ENCODE results near the gene JOSD2.
A peak's percentile ranks its signal among the peaks of the same experiment; 100 is the strongest.
"Not testable (repeated sequence)": the region's sequence is repeated elsewhere in the genome, so short reads cannot be mapped to it uniquely, and the experiment has no call there.

The JOSD2 gene

DNA sequence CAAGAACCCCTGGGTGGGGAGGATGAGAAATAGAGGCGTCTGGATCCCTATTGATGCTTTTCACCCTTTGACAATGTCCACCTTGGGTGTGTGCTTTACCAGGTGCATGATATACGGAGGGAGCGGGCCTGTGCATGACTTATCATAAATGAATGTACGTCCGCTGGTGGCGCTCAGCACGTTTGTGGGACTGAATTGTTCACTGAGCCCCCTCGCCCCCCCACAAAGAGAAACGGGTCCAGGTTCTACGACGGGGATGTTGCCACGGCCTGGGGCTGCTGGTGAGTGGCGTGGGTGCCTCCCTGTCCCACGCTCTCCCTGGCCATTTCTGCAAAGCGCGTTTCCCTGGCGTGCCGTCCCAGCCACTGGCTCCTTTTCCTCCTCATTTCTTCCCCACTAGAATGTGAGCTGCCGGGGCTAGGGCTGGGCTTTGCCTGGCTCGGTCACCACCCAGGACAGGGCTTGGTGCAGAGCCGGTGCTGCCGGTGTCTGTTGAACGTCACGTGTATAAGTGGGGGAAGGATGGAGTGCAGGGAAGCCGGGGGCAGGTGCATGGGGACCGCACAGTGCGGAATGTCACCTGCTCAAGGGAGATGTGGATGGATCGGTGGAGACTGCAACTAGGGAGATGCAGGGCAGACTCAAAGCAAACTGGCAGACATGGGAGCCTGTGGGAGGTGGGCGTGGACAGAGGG lies 35.7 kb upstream of the JOSD2 start:
- DNase-seq = no peak

DNA sequence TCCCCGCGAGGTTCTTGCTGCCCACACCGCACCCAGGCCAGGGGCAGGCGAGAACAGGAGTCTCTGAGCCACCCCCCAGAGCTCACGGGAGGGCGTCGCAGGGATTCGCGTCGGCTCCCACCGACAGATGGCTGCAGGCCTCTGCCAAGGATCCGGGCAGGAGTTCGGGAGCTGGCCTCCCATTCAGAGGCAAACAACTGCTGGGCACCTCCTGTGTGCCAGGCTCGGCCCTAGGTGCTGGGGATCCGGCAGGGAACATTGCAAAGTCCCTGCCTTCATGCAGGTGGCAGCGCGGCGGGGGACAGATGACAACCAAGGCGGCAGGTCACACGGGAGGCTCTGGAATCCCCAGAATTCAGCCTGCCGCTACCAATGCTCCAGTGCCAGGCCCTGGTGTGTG lies 32.0 kb upstream of the JOSD2 start:
- DNase-seq = no peak

DNA sequence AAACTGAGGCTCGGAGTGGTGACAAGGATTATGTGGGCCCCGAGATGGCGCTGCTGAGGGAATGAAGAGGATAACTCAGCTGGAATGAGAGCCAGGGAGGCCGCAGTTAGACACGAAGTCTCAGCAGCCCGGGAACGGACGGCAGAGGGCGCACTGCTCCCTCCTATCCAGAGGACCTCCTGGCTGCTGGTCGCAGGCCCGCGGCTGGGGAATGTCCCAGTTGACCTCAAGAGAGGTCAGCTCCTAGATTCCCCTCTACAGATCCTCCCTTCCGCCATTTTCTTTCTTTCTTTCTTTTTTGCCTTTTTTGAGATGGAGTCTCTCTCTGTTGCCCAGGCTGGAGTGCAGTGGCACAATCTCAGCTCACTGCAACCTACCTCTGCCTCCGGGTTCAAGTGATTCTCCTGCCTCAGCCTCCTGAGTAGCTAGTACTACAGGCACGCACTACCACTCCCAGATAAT lies 26.8 kb upstream of the JOSD2 start:
- peak; percentile 82 for DNase-seq

DNA sequence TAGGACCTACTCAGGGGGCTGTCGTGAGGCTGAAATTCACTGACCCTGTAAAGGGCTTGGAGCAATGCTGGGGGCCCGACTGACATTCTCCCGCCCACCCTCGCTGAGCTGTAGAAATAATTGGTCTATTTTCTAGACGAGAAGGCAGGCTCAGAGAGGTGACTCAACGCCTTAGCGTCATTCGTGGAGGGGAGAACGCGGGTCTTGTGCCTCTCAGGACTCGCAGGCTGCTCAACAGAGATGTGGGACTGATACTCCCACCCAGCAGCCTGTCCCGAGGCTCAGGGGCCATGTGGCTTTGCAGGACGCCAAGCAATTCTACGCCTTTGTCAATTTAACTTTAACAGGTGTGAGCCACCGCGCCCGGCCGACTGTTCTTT lies 26.3 kb upstream of the JOSD2 start:
- no peak for DNase-seq

DNA sequence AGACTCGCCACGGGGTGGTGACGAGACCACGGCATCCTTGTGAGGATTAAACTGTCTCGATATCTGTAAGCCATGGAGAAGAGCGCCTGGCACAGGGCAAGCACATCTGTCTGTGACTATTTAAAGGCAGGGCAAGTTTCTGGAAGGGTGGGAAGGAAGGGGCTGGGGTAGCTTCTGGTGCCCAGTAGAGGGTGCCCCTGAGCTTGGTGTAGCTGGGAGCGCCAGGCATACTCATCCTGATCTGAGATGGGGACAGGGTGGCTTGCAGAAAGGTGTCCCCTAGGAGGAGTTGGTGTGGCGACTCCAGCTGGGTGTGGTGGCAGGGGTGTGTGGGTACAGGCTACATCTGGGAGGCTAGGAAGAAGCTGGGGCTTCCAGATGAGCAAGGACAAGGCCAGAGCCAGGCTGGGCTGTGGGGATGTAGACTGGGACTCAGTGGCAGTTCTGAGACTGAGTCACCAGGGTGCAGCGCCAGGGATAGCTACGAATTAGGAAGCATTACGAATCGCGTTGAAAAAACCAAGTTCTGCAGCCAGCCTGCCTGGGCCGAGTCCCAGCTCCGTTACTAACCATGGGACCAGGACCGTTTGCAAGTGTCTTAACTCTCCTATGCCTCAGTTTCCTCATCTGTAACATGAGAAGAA lies 25.8 kb upstream of the JOSD2 start:
- no peak for DNase-seq

DNA sequence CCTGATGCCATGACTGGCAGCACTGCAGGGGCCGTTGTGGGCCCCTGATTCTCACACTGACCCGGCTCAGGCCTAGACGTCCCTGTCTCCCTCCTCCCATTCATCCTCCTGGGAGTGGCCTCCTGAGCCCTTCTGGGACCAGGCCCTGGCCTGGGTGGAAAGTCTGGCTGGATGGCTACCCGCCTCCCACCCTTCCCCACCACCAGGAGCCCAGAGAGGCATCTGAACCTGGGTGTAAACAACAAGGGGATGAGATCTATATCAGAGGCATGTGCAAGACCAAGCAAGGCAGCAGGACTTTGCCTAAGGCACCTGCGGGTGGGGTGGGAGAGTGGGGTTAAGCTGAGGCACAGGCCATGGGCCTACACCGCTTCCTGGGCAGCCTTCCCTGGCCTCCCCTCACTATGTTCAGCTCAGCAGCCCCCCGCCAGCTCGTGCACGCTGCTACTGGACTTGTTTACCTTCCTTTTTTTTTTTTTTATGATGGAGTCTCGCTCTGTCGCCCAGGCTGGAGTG lies 24.7 kb upstream of the JOSD2 start:
- no peak for DNase-seq

DNA sequence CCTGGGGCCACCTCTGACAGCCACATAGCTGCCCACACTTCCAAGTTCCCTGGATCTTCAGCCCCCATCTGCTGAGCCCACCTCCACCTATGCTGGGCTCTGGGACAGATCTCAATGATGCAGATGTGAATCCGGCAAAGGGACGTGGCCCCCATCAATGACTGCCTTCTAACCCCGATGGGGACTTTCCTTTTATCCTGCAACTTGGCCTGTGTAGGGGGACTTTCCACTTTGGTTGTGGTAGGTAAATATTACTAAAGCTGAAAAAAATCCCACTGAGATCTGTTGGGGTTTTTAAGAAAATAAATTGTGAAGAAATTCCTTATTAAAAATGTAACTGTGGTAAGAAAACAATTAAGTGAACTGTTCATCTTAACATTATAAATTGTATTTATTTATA lies 23.5 kb upstream of the JOSD2 start:
- no peak for DNase-seq

DNA sequence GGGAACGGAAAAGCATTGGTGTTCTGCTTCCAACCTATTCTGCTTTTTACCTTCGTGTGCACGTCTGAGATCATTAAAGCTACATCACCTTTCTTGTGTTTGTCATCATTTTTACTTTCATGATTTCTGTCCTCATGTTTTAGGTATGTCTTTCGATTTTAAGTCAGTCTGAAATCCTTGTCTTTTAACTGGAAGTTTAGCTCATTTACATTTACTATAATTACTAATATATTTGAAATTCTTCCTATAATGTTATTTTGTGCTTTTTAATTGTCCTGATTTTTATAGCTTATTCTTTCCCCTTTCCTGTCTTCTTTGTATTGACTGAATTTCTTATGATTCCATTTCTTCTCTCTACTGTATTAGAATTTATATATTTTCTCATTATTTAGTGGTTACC lies 22.0 kb upstream of the JOSD2 start:
- no peak for DNase-seq

DNA sequence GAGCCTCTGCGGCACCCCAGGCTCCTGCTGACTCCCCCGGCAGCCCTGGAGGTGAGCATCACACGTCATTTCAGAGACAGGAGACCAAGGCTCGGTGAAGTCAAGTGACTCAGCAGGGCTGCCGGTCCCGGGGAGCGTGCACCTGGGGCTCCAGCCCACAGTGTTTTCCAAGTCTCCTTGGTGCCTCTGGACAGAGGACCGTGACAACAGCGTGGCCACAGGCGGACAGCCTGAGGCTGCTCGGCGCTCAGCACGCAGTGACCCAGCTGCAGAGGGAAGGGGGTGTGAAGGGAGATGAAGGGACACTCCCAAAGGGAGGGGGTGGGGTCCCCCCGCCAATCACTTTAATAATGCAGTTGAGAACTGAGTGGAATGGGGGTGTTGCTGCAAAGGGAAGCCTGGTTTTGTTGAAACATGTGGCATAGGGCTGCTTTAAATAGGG lies 20.2 kb upstream of the JOSD2 start:
- no peak for DNase-seq

DNA sequence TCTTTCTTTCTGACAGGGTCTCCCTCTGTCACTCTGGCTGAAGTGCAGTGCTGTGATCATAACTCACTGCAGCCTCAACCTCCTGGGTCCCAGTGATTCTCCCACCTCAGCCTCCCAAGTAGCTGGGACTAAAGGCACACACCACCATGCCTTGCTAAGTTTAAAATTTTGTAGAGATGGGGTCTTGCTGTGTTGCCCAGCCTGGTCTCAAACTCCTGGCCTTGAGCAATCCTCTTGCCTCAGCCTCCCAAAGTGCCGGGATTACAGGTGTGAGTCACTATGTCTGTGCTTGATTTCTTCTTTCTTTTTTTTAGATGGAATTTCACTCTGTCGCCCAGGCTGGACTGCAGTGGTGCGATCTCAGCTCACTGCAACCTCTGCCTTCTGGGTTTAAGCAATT lies 17.1 kb upstream of the JOSD2 start:
- DNase-seq = not testable (repeated sequence)

DNA sequence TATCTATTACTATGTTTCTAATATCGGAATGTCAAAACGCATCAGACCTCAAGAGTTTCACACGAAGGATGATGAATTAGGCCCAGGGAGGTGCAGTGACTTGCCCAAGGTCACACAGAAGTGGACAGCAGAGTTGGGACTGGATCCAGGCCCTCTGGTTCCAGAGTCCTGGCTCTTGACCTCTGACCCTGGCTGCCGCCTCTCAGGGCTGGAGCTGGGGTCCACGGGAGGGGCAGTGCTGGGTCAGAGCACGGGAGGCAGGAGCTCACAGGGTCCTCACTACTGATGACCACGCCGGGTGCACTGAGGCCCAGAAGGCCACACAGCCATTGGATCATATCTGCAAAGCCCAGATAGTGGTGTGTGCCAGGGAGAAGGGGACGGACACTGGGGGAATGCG lies 11.9 kb upstream of the JOSD2 start:
- DNase-seq = no peak

DNA sequence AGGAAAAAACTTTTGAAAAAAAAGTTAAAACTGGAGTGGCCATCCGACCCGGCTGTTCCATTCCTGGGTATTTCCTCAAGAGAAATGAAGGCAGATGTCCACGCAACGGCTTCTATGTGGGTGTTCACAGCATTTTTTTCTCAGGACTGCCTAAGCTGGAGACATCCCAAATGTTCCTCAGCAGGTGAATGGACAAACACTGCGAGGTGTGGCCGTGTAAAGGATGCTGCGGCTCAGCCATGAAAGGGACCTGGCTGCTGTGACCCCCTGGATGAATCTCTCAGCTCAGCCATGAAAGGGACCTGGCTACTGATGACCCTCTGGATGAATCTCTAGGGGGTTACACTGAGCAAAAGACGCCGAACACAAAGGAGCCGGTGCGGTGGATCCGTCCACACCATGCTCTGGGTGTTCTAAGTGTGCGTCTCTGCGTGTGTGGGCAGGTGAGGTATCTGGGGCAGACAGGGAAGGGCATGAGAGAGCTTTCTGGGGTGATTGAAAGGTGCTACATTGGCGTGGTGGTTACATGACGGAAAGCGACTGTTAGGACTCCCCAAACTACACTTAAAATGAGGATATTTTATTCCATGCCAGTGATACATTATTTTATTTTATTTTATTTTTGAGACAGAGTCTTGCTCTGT lies 10.0 kb upstream of the JOSD2 start:
- no peak for DNase-seq

DNA sequence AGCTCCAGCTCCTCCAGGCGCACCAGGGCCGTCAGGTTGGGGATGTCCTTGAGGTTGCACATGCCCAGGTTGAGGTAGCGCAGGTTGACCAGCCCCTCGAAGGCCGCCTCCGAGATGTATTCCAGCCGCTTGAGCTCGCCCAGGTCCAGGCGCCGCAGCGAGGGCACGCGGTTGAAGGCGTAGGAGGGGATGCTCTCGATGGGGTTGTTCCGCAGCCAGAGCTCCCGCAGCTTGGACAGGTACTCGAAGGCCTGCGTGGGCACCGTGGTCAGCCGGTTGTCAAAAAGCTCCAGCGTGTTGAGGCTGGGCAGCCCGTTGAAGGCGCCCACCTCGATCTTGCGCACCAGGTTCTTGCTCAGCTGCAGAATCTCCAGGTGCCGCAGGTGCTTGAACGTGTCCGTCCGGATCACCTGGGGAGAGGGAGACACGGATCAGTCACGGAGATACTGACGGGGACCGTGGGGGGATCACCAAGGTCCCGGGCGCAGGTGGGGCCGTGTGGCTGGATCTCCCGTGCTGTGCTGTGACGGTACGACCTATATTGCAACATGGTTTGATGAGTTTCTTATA lies 8.1 kb upstream of the JOSD2 start:
- DNase-seq = no peak

DNA sequence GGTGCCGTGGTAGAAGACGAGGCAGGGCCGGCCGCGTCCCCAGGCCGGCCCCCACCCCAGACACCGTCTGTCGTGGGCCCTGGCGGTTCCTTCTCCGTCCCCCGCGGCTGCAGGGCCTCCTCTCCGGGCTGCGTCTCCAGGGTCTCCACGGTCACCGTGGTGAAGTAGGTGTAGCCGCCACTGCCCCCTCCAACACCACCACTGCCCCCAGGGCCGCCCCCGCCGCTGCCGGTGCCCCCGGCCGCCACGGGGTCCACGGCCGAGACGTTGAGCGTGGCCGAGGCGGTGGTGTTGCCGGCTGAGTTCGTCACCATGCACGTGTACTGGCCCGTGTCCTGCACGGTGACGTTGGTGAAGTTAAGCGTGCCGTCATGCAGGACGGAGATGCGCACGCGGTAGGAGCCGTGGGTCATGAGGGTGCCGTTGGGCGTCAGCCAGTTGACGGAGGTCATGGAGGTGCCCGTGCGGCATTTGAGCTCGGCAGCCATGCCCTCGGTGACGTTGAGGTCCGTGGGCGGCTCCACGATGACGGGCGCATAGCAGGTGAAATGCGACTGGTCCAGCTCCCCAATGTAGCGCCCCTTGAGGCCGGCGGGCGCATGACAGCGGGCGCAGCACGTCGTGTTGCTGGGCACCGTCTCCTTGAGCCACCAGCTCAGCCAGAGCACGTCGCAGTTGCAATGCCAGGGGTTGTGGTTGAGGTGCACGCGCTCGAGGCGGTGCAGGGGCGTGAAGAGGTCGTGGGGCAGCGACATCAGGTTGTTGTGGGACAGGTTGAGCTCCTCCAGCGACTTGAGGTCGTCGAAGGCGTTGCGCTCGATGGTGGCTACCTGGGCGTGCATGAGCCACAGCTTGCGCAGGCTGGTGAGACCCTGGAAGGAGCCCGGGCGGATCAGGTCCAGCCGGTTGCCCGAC lies 7.4 kb upstream of the JOSD2 start:
- no peak for DNase-seq

DNA sequence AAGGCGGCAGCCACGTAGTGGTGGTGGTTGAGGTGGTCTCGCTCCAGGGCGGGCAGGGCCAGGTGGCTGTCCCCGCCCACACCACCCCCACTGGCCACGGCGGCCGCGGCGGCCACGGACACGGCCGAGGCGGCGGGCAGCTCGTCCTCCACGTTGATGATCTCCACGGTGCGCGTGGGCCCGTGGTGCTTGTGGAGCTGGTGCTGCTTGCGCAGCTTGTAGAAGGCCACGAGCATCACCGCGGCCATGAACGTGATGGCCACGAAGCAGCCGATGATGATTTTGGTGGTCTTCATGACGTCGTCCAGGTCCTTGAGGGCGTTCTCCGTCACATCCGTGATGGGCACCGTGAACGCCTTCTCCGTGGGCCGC lies 6.7 kb upstream of the JOSD2 start:
- DNase-seq = no peak

DNA sequence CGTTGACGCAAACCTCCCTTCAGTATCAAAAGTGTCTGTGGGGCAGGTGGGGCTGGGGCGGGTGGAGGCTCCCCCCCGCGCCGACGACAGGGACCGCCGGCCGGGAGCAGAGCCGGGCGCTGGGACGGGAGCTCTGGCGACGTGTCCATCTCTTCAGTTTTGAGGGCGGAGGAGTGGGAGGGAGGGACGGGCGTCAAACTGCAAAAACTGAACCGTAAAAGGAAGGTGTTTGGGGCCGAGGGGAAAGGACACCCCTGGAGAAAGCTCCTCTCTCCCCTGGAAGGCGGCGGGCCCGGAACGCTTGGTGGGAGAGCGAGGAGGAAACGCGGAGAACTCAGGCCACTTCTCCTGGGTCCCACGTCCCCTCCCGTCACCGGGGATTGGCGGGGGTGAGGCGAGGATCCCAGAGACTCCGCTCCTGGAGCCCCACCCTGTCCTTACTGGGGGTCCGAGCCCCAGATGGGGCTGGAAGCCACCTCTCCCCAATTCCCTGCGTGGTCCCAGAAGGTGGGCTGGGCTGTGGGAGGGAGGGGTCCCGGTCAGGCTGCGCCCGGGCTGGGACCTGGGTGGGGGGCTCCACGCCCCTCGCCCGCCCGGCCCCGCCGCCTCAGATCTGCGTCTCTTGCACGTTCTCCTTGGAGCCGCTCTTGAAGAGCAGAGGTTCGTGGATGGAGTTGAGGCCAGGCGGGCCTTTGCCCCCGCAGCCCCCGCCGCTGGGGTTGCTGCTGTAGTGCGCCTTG lies 6.1 kb upstream of the JOSD2 start:
- DNase-seq = no peak

DNA sequence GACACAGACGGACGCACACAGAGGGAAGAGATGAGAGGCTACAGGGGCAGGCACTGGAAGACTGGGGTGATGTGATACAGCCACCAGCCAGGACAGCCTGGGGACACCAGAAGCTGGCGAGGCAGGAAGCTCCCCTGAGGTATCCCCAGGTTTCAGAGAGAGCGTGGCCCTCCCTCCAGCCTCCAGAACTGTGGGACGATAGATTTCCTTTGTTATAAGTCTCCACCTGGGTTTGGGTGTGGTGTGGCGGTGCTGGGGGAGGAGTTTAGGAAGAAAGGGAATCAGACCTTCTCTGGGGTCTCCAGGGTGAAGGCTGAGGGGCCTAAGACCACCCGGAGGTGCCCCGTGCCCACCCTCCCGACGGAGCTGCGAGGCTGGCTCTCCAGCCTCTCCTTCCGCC lies 5.5 kb upstream of the JOSD2 start:
- DNase-seq = no peak

DNA sequence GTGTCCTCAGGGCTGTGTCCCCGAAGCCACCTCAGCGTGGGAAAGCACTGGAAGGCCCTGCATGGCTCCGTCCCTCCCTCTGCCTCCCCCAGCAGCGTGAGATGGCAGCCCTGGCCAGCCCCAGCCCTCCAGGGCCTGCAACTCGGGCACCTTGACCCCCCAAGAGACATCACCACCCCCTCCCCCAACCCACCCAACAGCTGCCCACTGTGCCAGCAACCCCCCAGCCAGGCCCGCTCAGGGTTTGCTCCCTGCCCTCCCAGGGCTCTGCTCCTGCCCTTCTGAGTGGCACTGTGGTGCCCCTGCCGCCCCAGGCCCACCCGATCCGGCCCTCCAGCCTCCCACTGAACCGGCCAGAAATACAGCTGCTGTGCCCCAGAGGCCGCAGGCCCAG lies 4.2 kb upstream of the JOSD2 start:
- no peak for DNase-seq

DNA sequence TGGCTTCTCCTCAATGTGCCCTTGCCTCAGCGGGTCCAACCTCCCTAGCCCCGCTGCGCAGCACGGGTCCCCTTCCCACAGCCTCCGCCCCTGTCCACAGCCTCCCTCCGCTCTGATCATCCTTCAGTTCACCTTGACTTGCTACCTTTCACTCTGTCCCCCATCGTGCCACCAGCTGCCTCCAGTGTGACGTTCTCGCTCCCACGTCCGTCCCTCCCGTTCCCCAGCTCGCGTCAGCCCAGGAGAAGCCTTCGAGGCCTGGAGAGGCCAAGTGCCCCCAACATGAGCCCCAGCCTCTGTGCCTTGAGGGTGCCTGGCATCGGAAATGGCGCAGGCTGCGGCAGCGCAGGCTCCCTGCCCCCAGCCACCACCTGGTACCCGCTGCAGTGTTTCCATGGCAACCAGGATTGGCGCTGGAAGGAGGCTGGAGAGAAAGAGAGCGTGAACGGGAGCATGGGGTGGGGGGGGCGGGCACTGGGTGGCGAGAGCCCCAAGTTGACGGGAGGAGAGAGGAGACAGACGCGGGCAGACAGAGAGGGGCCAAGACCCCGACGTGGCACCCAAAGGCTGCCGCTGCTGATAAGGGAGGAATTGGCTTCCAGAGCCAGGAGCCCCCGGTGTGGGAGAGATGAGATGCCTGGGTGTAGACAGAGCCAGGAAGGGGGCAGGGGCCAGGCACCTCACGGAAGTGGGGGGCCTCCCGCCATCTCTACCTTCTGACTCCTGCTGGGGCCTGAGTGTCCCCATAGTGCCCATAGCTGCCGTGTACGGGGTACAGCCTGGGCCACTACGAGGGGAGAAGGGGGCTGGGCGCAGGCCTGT lies 3.6 kb upstream of the JOSD2 start:
- peak; percentile 47 to 71 for DNase-seq

DNA sequence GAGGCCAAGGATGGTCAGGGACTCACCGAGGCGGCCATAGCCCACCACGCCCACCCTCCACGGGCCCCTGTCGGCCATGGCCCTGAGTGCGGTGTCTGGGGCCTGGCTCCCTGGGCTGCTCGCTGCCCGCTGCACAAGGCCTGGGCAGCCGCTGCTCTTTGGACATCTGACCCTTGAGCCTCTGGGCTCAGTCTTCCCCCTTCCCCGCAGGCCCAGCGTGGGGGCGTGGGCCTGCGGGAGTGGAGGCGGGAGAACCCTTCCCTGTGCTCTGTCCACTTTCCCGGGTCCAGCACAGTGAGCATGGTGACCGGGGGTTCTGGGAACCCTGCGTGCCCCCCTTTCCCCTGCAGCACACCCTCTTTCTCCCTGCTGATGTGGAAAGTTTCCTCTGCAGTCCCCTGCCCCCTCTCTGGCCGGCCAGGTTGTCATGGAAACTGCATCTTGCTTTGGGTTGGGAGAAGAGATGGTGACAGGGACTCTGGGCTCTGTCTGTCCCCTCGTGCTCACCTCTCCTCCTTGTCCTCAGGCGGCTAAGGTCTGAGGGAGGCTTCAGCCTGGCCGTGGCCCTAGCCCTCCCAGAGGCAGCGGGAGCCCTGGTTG lies 2.9 kb upstream of the JOSD2 start, which contains the start of gene ASPDH:
Gene ASPDH, minus strand, starts transcription at position 168 of the 600 bp plus-strand sequence. Its CDS starts 90 bp downstream, at position 78.
- DNase-seq = no peak
